ENCODE measurements around the gene CAPN13.

The CAPN13 gene

GRCh38 chr2:30786923-30787685, 20.1 kb downstream of the CAPN13 start:
- DNase-seq (ENCODE audit: low read depth): no peak

GRCh38 chr2:30784682-30785081, 22.6 kb downstream of the CAPN13 start:
- DNase-seq (ENCODE audit: low read depth): no peak

GRCh38 chr2:30781961-30782533, 25.2 kb downstream of the CAPN13 start:
- no peak for DNase-seq (ENCODE audit: low read depth)

GRCh38 chr2:30781451-30781850, 25.8 kb downstream of the CAPN13 start:
- DNase-seq (ENCODE audit: low read depth): no peak

- DNase-seq (ENCODE audit: low read depth): no peak
Measured at GRCh38 chr2:30780776-30781330, 26.4 kb downstream of the CAPN13 start.

- DNase-seq (ENCODE audit: low read depth): no peak
Measured at GRCh38 chr2:30778611-30779010, 28.6 kb downstream of the CAPN13 start.

- no peak for DNase-seq (ENCODE audit: low read depth)
Measured at GRCh38 chr2:30777661-30778505, 29.4 kb downstream of the CAPN13 start.

- no peak for DNase-seq (ENCODE audit: low read depth)
Measured at GRCh38 chr2:30776831-30777635, 30.2 kb downstream of the CAPN13 start.

- no peak for DNase-seq (ENCODE audit: low read depth)
Measured at GRCh38 chr2:30775833-30776232, 31.4 kb downstream of the CAPN13 start.

GRCh38 chr2:30772021-30772705, 35.1 kb downstream of the CAPN13 start:
- DNase-seq (ENCODE audit: low read depth): no peak

- DNase-seq (ENCODE audit: low read depth): no peak
Measured at GRCh38 chr2:30770816-30771576, 36.2 kb downstream of the CAPN13 start.

- no peak for DNase-seq (ENCODE audit: low read depth)
Measured at GRCh38 chr2:30769891-30770462, 37.3 kb downstream of the CAPN13 start.

GRCh38 chr2:30769481-30769780, 37.8 kb downstream of the CAPN13 start:
- DNase-seq (ENCODE audit: low read depth): no peak

GRCh38 chr2:30768708-30769480, 38.4 kb downstream of the CAPN13 start:
- DNase-seq (ENCODE audit: low read depth): no peak

GRCh38 chr2:30768036-30768686, 39.1 kb downstream of the CAPN13 start:
- no peak for DNase-seq (ENCODE audit: low read depth)

- DNase-seq (ENCODE audit: low read depth): no peak
Measured at GRCh38 chr2:30766666-30767065, 40.6 kb downstream of the CAPN13 start.

GRCh38 chr2:30765876-30766470, 41.3 kb downstream of the CAPN13 start:
- DNase-seq (ENCODE audit: low read depth): no peak

GRCh38 chr2:30765191-30765590, 42.1 kb downstream of the CAPN13 start:
- DNase-seq (ENCODE audit: low read depth): no peak
